GM21619 (cell line): ENCODE measurements around the gene CREB3.

ENCODE experiments used
- ATAC-seq: cut with Tn5 transposase; IDR thresholded peaks from one replicate; pipeline ENCODE4 v1.9.1; 2021; ENCODE audit not compliant: unreplicated experiment

Gene CREB3

GRCh38 chr9:35748242-35748857 is 15.9 kb downstream of the CREB3 start:
- ATAC-seq: no peak

- ATAC-seq: peak; percentile 73
Observed at GRCh38 chr9:35748858-35749514, 16.5 kb downstream of the CREB3 start, which contains the start of the genes GBA2 and RGP1. GBA2 (minus strand) TSS chr9:35749228; CDS start chr9:35748704, 524 bp downstream. RGP1 (plus strand) TSS chr9:35749287; CDS start chr9:35749756, 469 bp downstream.

DNA sequence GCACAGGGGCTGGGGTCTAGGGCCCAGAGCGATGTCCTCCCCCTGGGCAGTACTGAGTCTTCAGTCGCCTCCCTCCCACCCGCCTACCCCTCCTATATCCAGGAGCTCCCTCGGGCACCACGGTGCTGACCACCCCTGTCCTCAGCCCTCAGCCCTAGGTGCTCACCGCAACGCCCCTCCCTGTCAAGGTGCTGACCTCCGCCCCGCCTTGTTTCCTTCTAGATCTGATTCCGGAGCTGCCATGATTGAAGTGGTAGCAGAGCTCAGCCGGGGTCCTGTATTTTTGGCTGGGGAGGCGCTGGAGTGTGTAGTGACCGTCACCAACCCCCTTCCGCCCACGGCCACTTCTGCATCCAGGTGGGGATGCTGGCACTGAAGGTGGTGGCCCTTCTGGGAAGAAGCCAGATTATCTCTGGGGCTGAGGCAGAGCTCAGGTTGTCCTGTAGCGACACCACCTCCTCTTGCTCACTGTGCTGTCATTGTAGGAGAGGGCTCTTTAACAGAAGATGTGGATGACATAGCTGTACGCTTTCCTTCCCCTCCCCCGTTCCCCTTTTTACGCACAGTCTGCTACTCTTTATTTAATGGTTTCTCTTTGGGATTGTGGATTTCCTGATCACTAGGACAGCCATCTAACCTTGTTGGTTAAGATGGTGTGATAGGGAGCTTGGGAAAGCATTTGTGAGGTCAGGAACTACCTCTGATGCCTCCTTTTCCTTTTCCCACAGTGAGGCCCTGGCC is 17.2 kb downstream of the CREB3 start:
- peak; percentile 31 for ATAC-seq

DNA sequence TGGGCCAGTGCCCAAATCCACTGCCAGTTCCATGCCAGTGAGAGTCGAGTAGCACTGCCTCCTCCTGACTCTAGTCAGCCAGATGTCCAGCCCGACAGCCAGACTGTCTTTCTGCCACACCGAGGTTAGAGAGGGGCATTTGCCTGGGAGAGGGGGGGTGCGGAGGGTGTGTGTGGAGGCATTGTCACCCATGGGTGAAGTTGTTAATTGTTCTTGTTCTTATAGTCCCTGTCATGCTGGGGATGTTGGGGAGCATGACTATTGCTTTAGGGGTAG is 17.7 kb downstream of the CREB3 start:
- ATAC-seq: no peak

DNA sequence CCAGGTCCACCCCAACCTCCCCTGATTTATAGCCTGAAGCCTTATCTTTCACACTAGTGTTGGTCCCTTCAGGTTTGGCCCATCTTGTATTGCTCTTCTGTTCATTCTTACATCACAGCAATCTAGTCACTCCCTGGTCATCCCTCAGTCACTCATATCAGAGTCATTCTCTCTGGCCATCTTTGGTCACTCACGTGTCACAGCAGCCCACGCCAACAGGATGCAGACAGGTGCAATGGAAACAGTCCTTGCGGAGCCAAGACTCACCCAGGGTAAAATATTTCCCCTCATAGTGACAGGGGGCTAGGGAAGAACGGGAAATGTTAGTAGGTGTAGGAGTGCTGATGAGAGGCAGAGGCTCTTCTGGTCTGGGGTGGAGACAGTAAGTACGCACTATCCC is 21.0 kb downstream of the CREB3 start:
- no peak for ATAC-seq

- no peak for ATAC-seq
Observed at GRCh38 chr9:35754264-35754663, 21.8 kb downstream of the CREB3 start, which contains the start of gene MSMP. MSMP (minus strand) TSS chr9:35754276; CDS start chr9:35754129, 147 bp downstream.

- no peak for ATAC-seq
Observed at GRCh38 chr9:35755071-35755470, 22.6 kb downstream of the CREB3 start.

DNA sequence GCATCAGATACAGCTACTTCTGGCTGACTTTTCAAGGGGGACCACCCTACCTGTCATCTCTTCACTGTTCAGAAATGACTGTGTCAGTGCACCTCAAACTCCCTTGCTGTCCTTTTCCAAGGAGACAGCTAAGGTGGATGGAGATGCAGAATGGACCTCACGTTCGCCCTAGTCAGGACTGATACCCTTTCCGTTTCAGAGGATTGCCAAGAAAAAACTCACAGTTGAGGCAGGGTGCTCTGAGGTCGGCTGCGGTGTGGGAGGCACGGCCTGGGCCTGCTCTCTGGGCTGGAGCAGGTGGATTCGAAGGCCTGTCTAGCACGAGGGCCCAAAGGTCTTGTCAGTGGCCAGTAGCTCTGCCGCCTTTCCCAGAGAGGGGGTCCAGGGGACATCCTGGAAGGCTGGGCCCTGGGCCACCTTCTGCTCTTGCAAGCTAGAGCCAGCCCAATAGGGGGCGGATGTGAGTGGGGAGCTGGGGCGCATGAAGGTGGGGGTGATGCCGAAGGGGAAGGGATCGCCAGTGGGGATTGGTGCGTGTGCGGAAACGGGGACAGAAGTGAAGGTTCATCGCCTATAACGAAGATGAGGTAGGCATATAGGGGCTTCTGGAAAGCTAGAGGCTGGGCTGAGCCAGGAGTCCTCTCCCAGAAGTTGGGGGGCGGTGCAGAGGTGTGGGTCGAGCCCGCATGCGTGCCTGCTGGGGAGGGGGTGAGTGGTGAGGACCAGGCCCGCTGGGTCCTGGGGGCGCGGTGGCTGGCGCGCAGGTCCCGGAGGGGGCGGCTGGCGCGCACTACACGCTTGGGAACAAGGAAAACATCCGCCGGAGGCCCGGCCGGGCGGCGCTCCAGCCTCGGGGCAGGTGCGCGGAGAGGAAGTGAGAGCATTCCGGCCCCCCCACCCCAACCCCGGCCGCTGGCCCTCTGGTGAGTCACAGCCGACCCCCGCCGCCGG is 24.1 kb downstream of the CREB3 start:
- ATAC-seq: peak; percentile 59

- peak; percentile 49 for ATAC-seq
Observed at GRCh38 chr9:35757226-35757891, 24.9 kb downstream of the CREB3 start.

DNA sequence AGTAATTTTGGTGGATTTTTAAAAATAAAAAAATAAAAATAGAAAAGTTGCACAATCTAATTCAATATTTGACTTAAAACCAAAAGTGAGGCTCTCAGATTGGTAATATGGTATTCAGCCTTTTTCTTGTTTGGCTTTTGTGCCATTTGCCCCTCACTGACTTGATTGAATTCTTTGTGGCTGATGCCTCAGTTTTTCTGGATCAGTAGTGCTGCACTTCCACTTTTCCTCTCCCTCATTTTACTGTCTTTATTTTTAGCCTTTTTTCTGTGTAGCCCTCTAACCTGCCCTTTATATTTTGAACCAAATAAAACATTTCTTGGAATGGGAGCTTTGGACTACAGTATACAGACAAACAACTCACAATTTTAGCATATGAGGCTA is 25.4 kb downstream of the CREB3 start:
- ATAC-seq: no peak

DNA sequence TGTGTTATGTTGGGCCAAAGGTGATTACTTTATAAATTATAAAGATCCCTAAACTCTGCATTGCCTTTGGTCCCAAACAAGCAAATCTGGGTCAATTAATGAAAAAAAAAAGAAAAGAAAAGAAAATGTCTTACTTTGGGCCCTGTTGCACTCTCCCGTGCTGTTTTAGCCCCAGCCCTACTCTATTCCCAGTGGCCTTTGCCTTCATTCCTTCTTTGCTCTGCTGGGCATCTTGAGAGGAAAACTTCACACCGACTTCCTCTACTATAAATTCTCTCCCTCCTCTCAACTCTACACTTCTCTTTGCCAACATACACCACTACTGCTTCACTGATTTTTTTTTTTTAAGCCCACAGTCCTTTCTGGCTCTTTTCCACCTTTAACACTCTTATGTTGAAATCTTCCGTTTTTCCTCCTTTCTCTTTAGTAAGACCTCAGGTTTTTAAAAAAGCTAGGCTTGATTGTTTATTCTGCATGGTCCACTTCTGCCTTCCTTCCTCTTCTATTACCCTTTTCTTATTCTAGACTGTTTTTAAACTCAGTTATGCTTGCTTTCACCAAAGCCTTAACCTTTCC is 26.1 kb downstream of the CREB3 start:
- no peak for ATAC-seq

DNA sequence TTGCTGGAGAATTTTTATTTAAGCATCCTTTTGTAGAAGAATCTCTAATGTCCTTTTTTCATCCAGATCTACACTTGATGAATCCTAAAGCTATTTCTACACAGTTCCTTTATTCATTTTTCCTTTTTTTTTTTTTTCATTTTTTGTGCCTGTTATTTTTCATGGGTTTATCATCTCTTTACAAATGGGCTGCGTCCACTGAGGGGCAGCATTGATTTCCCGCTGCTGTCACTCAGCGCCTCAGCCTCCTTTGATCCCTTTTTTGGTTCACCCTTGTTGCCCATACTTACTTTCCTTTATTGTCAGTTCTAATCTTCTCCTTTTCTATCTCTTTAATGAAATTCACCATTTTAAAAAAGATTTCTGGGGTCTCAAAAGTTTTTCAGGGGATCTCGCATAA is 27.3 kb downstream of the CREB3 start:
- no peak for ATAC-seq

DNA sequence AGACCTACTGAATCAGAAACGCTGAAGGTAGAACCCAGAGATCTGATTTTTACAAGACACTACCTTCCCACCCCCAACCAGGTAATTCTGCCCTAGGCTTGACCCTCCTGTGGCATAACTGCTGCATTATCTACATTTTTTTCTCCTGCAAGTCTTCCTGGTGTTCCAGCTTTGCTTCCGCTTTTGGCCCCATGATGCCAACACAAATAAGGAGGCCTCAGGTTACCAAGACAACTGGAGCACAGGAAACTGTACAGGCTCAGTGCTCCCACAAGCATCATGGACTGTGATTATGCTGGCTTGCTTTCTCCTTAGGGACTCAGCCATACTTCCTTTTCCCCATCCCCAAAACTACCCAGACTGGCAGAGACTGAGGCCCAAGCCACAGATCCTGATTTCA is 28.2 kb downstream of the CREB3 start:
- no peak for ATAC-seq

- ATAC-seq: no peak
Observed at GRCh38 chr9:35763181-35763580, 30.7 kb downstream of the CREB3 start.

DNA sequence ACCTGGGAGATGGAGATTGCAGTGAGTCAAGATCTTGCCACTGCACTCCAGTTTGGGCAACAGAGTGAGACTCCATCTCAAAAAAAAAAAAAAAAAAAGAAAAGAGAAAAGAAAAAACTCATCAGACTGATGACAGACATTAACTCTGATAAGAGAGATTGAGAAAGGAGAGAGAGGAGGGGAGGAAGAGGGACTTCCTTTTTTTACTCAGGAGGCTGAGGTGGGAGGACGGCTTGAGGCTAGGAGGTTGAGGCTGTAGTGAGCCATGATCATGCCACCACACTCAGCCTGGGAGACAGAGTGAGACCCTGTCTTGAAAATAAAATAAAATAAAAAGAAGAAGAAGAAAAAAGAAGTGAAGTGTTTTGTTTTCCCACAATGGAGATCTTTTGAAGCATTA is 31.3 kb downstream of the CREB3 start:
- ATAC-seq: no peak

GRCh38 chr9:35766997-35767396 is 34.5 kb downstream of the CREB3 start:
- ATAC-seq: no peak

DNA sequence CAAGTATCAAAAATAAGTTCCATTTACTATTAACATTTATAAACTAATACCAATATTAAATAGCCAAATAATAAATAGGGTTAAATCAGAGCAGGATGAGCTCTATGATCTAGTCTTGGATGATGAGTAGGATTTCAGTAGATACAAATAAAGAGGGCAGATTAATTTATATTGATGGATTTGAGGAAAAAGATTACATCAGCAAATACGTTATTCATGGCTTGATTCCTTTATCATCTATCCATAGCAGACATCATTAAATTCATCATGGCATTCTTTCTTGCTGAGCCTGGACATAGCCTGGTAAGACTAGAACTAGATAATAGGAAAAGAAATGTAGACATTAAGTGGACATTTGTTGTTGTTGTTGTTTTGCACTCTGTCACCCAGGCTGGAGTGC is 35.0 kb downstream of the CREB3 start:
- ATAC-seq: no peak

DNA sequence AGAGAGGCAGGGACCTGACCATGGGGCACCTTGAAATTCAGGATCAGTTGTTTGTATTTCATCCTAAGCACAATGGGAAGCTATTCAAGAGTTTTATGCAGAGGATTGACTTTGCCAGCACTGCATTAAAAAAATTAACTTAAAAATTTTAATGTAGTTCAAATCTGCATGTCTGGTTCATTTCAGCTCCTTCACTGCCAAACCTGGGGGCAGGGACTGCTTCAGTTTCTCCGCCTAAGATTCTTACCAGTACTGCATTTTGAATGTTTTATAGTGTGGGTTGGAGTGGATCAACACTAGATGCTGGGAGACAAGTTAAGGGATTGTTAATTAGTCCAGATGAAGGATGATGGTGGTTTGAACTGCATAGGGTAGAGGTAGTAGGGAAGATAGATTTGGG is 37.3 kb downstream of the CREB3 start:
- no peak for ATAC-seq

DNA sequence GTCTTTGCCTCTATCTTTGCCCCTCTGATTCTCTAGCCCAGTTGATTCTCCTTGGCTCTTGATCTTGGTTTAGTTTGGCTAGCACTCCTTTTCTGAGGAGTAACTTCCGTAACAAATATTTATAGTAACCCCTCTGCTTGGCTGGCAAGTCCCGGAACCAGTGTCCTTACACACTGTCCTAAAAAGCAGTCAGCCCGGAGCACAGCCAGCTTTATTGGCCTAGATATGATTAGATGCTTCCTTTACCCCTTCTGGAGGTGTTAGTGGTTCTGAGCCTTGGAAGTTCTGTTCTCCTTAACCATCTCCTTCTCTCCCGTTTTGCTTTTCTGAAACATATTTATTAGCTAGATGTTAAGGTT is 38.6 kb downstream of the CREB3 start:
- no peak for ATAC-seq

- ATAC-seq: no peak
Observed at GRCh38 chr9:35771534-35771933, 39.1 kb downstream of the CREB3 start.
